Activated naive CD8-positive, alpha-beta T cell (primary cell): ENCODE results near the gene LMNB1.

ENCODE experiments used
- H3K27ac Mint-ChIP-seq: one replicate; pipeline ENCODE4 v1.8.0; 2021; ENCODE audit warnings: mixed read lengths
- H3K27me3 Mint-ChIP-seq: one replicate; pipeline ENCODE4 v1.8.0; 2021; ENCODE audit warnings: mixed read lengths
- H3K36me3 Mint-ChIP-seq: one replicate; pipeline ENCODE4 v1.8.0; 2021; ENCODE audit warnings: mixed read lengths
- H3K4me1 Mint-ChIP-seq: one replicate; pipeline ENCODE4 v1.8.0; 2021; ENCODE audit warnings: low read depth, mixed read lengths
- H3K4me3 Mint-ChIP-seq: one replicate; pipeline ENCODE4 v1.8.0; 2021; ENCODE audit warnings: mild to moderate bottlenecking, mixed read lengths
- H3K9me3 Mint-ChIP-seq: one replicate; pipeline ENCODE4 v1.8.0; 2021; ENCODE audit warnings: low read depth, mixed read lengths

LMNB1 gene

GRCh38 chr5:126875303-126875785 is 98.4 kb downstream of the LMNB1 start:
- Mint-ChIP-seq H3K27ac (no peak overlapping the region), H3K4me3 (no peak overlapping the region), H3K9me3 (no peaks in the 10 kb centered on the region), H3K27me3 (no peaks in the 10 kb centered on the region), H3K36me3 (peaks cover 24% of the 10 kb centered on the region), H3K4me1 (no peaks in the 10 kb centered on the region)

DNA sequence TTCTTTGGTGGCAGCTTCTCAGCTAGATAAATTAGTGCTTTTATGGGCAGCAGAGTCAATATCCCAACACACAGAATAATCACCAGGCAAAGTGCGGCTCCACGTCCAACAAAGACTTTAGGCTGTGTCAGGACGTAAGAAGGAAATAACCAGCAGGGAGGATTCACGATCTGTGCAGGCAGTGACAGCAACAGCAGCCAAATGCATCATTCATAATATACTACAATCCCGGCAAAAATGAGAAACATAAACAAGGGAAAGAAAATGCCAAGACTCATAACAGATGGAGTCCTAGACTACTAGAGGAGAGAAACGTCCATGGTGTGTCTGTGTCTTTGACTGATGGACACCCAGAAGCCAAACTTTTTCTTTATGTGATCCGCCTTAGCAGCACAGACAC is 100.7 kb downstream of the LMNB1 start:
- no peak overlapping the region for H3K27ac Mint-ChIP-seq
- H3K27me3 Mint-ChIP-seq: no peaks in the 10 kb centered on the region
- peaks cover 24% of the 10 kb centered on the region for H3K36me3 Mint-ChIP-seq
- no peak overlapping the region for H3K4me3 Mint-ChIP-seq
- no peaks in the 10 kb centered on the region for H3K9me3 Mint-ChIP-seq
- H3K4me1 Mint-ChIP-seq: no peaks in the 10 kb centered on the region

DNA sequence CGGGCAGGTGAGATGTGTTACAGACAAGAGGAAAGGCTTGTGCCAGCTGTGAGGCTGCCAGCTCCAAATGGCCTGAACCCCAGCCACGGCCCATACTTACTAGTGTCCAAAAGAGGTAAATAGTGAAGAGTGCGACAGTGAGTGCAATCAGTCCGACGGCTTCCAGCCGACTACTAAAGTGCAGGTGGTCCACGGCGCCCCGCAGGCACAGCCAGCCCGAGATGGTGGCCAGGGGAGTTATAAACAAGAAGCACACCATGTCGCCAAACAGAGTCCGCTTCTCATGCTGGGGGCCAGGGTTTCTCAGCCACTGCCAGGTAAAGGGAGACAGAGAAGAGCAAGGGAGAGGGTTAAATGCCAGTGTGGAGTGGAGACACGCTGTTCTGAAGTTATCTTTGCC is 101.1 kb downstream of the LMNB1 start:
- no peaks in the 10 kb centered on the region for H3K27me3 Mint-ChIP-seq
- H3K36me3 Mint-ChIP-seq: peaks cover 24% of the 10 kb centered on the region
- no peaks in the 10 kb centered on the region for H3K9me3 Mint-ChIP-seq
- no peaks in the 10 kb centered on the region for H3K4me1 Mint-ChIP-seq
- H3K27ac Mint-ChIP-seq: no peak overlapping the region
- H3K4me3 Mint-ChIP-seq: no peak overlapping the region

DNA sequence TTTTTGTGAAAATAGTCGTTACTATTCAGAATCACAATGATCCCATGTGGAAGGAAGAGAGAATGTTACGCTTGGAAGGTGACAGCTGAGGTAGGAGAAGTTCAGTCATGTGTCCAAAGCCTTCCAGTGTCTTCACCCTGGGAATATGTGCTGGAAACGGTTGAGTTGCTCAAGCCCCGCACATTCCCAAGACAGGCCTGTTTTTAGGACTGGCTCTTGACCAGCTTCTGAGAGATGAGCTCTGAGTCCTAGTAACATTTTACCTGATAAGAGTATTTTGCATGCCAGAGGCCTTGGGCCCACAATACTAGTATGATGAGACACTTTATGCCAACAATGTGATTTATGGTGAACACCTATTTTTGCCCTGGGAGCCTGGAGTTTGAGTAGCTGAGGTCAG is 101.7 kb downstream of the LMNB1 start:
- H3K36me3 Mint-ChIP-seq: peaks cover 24% of the 10 kb centered on the region
- H3K27me3 Mint-ChIP-seq: no peaks in the 10 kb centered on the region
- no peaks in the 10 kb centered on the region for H3K4me1 Mint-ChIP-seq
- no peak overlapping the region for H3K4me3 Mint-ChIP-seq
- no peak overlapping the region for H3K27ac Mint-ChIP-seq
- H3K9me3 Mint-ChIP-seq: no peaks in the 10 kb centered on the region

DNA sequence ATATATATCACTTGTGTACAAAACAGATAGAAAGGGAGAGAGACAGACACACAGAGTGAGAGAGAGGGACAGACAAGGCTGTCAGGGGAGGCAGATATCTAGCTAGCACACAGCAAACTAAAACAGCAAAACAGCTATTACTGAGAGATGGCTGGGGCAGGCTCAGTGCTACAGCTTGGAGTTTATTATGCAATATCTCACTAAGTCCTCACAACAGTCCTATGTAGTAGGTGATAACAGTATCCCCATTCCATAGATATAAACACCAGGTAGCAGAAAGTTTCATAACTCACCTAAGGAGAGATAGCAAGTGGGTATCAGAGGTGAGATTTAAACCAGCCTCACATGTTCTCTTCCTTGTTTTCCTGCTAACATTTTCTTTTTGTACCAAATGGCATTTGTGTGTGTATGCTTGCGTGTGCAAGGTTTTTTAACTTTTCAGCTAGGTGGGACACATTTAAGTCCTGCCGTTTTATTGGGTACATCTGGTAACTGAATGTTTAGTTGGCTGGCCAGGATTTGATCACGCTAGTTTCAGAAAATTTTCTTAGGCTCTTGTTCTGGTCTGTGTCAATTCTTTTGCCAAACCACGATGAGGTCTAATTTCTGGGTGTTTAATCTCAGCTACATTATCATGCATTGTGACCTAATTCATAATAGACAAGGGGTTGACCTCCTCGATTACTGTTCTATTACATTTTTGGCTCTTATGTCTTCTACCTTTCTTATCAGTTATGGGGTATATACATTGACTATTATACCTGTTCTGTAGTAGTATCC is 105.1 kb downstream of the LMNB1 start:
- Mint-ChIP-seq H3K9me3 (no peaks in the 10 kb centered on the region), H3K4me1 (no peaks in the 10 kb centered on the region), H3K36me3 (peaks cover 15% of the 10 kb centered on the region), H3K27ac (no peak overlapping the region), H3K27me3 (no peaks in the 10 kb centered on the region), H3K4me3 (no peak overlapping the region)

GRCh38 chr5:126883564-126884245 is 106.8 kb downstream of the LMNB1 start:
- Mint-ChIP-seq H3K9me3 (no peaks in the 10 kb centered on the region), H3K27ac (no peak overlapping the region), H3K27me3 (no peaks in the 10 kb centered on the region), H3K4me3 (no peak overlapping the region), H3K36me3 (peaks cover 13% of the 10 kb centered on the region), H3K4me1 (no peaks in the 10 kb centered on the region)

DNA sequence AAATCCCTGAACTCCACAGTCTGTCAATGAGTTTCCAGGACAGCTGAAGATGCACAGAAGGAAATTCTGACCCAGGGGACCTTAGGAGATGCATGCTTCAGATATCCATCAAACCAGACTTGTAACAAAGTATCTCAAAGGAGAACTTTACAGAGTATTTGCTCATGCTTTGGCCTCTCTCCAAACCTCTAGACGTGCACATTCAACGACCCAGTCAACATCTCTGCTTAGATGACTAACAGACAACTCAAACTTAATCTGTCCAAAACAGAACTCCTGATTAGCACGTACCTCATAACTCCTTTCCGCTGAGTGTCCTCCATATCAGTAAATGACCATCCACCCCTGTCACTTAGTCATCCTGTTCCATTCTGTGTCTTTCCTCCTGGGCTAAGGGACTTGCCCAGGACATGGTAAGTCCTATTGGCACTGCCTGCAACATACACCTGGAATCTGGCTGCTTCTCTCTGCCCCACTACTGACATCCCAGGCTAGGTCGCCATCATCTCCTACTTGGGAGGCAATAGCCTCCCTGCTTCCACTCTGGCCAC is 107.4 kb downstream of the LMNB1 start:
- H3K27ac Mint-ChIP-seq: no peak overlapping the region
- H3K27me3 Mint-ChIP-seq: no peaks in the 10 kb centered on the region
- no peaks in the 10 kb centered on the region for H3K9me3 Mint-ChIP-seq
- no peak overlapping the region for H3K4me3 Mint-ChIP-seq
- peaks cover 9% of the 10 kb centered on the region for H3K36me3 Mint-ChIP-seq
- no peaks in the 10 kb centered on the region for H3K4me1 Mint-ChIP-seq
